Left ventricle myocardium inferior (tissue), 1 donor: ENCODE measurements around the gene GTF2H1. TPM values are rescaled to one million over a fixed set of nuclear protein-coding genes. Genes with fewer than 3 reads are reported as not detected.

ENCODE experiments used
- DNase-seq: peaks from one replicate; pipeline ENCODE4 v3.0.0-alpha.2; 2020
- H3K27ac ChIP-seq: fragments of 200-600 bp; replicated peaks from 2 replicates; pipeline ENCODE4 v1.8.0; 2021
- H3K27me3 ChIP-seq: fragments of 200-600 bp; 2 replicates; pipeline ENCODE4 v1.8.0; 2021; ENCODE audit warnings: low read depth
- H3K36me3 ChIP-seq: fragments of 200-600 bp; 2 replicates; pipeline ENCODE4 v1.8.0; 2021
- H3K4me1 ChIP-seq: fragments of 200-600 bp; 2 replicates; pipeline ENCODE4 v1.8.0; 2021
- H3K4me3 ChIP-seq: fragments of 200-600 bp; 2 replicates; pipeline ENCODE4 v1.8.0; 2021; ENCODE audit warnings: mild to moderate bottlenecking, moderate library complexity
- H3K9me3 ChIP-seq: fragments of 200-600 bp; replicated peaks from 2 replicates; pipeline ENCODE4 v1.8.0; 2021
- CTCF ChIP-seq: fragments of 200-600 bp; IDR thresholded peaks from 2 replicates; pipeline ENCODE4 v1.8.0; 2021; ENCODE audit warnings: antibody characterized with exemption, mild to moderate bottlenecking, borderline replicate concordance
- intact Hi-C: fragments of 100-400 bp; cut with micrococcal nuclease; formaldehyde crosslinking; loops from one replicate; pipeline ENCODE4 v1.11.0; 2022
- total RNA-seq: library from RNA; stranded (reverse); fragmentation: NEBNext Ultra II Directional; extraction: Animal tissue kit (Norgen Biotek cat#: 25700); gene quantifications from one replicate; pipeline ENCODE4 v1.2.1, GENCODE V29; 2021
- donor health status: DM: no; HTN: yes; CAD: no; lungs with severe emphysema.

The GTF2H1 gene
- total RNA-seq, 1 donor from 2014 or later = 24.3 TPM

DNA sequence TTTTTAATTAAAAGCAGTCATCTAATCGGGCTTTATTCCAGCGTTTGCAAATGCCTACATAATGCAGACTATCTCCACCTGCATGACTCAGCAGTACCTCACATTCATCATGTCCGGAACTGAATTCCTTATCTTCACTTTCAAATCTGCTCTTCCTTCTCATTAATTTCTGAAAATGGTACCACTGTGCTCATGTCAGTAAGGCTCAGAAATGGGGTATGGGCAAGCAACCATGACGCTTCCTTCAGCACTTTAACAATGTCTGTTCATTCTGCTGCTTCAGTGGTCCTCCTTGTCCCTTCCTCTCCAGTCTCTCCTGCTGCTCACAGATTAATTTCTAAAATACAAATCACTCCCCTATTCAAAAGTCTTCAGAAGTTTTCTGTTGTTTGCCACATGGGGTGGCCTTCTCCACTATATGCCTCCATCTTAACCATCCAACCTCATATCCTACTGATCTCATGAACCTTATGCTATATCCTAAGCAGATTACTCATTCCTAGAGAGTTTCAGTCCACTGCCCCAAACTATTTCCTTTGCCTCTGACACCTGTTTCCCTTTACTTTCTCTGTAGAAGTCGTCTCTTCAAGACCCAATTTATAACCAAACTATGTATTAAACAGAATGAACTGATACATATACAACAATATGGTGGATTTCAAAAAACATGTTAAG, 7.0 kb downstream of the GTF2H1 start:
- H3K36me3 ChIP-seq = peaks cover 52% of the 10 kb centered on the region
- intact Hi-C loops = no loop called here
- H3K27me3 ChIP-seq = no peaks in the 10 kb centered on the region
- H3K9me3 ChIP-seq = no peaks in the 10 kb centered on the region
- no peak for TF ChIP-seq CTCF
- H3K4me3 ChIP-seq = no peak overlapping the region
- peaks cover 48% of the 10 kb centered on the region for H3K4me1 ChIP-seq
- no peak for DNase-seq
- H3K27ac ChIP-seq = no peak overlapping the region

- TF ChIP-seq CTCF = no peak
- H3K27me3 ChIP-seq = no peaks in the 10 kb centered on the region
- no peak overlapping the region for H3K27ac ChIP-seq
- H3K4me1 ChIP-seq = peaks cover 36% of the 10 kb centered on the region
- peaks cover 67% of the 10 kb centered on the region for H3K36me3 ChIP-seq
- no peak overlapping the region for H3K4me3 ChIP-seq
- H3K9me3 ChIP-seq = no peaks in the 10 kb centered on the region
- intact Hi-C loops = no loop called here
- DNase-seq = no peak
Observed at GRCh38 chr11:18330921-18331320, 8.6 kb downstream of the GTF2H1 start.

- no peaks in the 10 kb centered on the region for H3K9me3 ChIP-seq
- peaks cover 28% of the 10 kb centered on the region for H3K4me1 ChIP-seq
- peaks cover 73% of the 10 kb centered on the region for H3K36me3 ChIP-seq
- TF ChIP-seq CTCF = no peak
- DNase-seq = no peak
- H3K4me3 ChIP-seq = no peak overlapping the region
- no peaks in the 10 kb centered on the region for H3K27me3 ChIP-seq
- intact Hi-C loops = no loop called here
- no peak overlapping the region for H3K27ac ChIP-seq
Observed at GRCh38 chr11:18332302-18332701, 9.9 kb downstream of the GTF2H1 start.

GRCh38 chr11:18332891-18333290, 10.5 kb downstream of the GTF2H1 start:
- Histone ChIP-seq H3K4me3 (no peak overlapping the region), H3K9me3 (no peaks in the 10 kb centered on the region), H3K27ac (no peak overlapping the region), H3K36me3 (peaks cover 75% of the 10 kb centered on the region), H3K4me1 (peaks cover 23% of the 10 kb centered on the region), H3K27me3 (no peaks in the 10 kb centered on the region)
- intact Hi-C loops = no loop called here
- TF ChIP-seq CTCF = no peak
- DNase-seq = no peak

- Histone ChIP-seq H3K36me3 (peaks cover 83% of the 10 kb centered on the region), H3K4me1 (no peaks in the 10 kb centered on the region), H3K27me3 (no peaks in the 10 kb centered on the region), H3K4me3 (no peak overlapping the region), H3K9me3 (no peaks in the 10 kb centered on the region), H3K27ac (no peak overlapping the region)
- TF ChIP-seq CTCF = no peak
- intact Hi-C loops = loop anchor here (10.0 kb wide), 1 partner anchor 57 kb away; no protein-coding TSS in a partner anchor
- DNase-seq = no peak
Observed at GRCh38 chr11:18347471-18348125, 25.2 kb downstream of the GTF2H1 start.
